Limb (tissue), 2 donors: ENCODE measurements around the gene ASCL5.

ENCODE experiments used
- DNase-seq, 2 donors: peaks; one replicate each; pipeline ENCODE4 v3.0.0-alpha.2; 2016; ENCODE audit errors: extremely low spot score in 2 of 2

Gene ASCL5

GRCh38 chr1:201085902-201086735, 40.9 kb downstream of the ASCL5 start:
- no peak for DNase-seq

GRCh38 chr1:201084295-201084694, 42.7 kb downstream of the ASCL5 start:
- DNase-seq: no peak

GRCh38 chr1:201083741-201084140, 43.2 kb downstream of the ASCL5 start:
- DNase-seq: no peak

GRCh38 chr1:201080135-201080534, 46.8 kb downstream of the ASCL5 start:
- DNase-seq: no peak

GRCh38 chr1:201077736-201078135, 49.2 kb downstream of the ASCL5 start:
- no peak for DNase-seq

GRCh38 chr1:201077116-201077515, 49.9 kb downstream of the ASCL5 start:
- DNase-seq: no peak

- DNase-seq: no peak
Measured at GRCh38 chr1:201076092-201076491, 50.9 kb downstream of the ASCL5 start.

- no peak for DNase-seq
Measured at GRCh38 chr1:201074018-201074417, 53.0 kb downstream of the ASCL5 start.

- no peak for DNase-seq
Measured at GRCh38 chr1:201072922-201073321, 54.1 kb downstream of the ASCL5 start.

GRCh38 chr1:201072149-201072548, 54.8 kb downstream of the ASCL5 start:
- no peak for DNase-seq

GRCh38 chr1:201069636-201070035, 57.3 kb downstream of the ASCL5 start:
- no peak for DNase-seq

GRCh38 chr1:201068976-201069375, 58.0 kb downstream of the ASCL5 start:
- DNase-seq: no peak

- DNase-seq: no peak
Measured at GRCh38 chr1:201066986-201067385, 60.0 kb downstream of the ASCL5 start.

- DNase-seq: no peak
Measured at GRCh38 chr1:201065686-201066085, 61.3 kb downstream of the ASCL5 start.

GRCh38 chr1:201064806-201065205, 62.2 kb downstream of the ASCL5 start:
- DNase-seq: no peak
